NCI-H146 treated with DMSO at 0.1 percent for 48 hours (cell line): ENCODE data around the gene HSD17B11.
"Not testable (repeated sequence)": the region's sequence is repeated elsewhere in the genome, so short reads cannot be mapped to it uniquely, and the experiment has no call there.

ENCODE experiments used
- DNase-seq: peaks from one replicate; lab custom pipeline; 2025; ENCODE audit not compliant: unreplicated experiment; lab: John Stamatoyannopoulos, UW

HSD17B11 gene

GRCh38 chr4:87406462-87406861 is 15.5 kb upstream of the HSD17B11 start:
- no peak for DNase-seq

- no peak for DNase-seq
These were observed 14.3 kb upstream of the HSD17B11 start for GRCh38 chr4:87405211-87405820.

GRCh38 chr4:87403732-87404131 is 12.7 kb upstream of the HSD17B11 start:
- not testable (repeated sequence) for DNase-seq

- DNase-seq, result no peak
These were observed 9.0 kb upstream of the HSD17B11 start for GRCh38 chr4:87399954-87400353.

- no peak for DNase-seq
These were observed 8.2 kb upstream of the HSD17B11 start for GRCh38 chr4:87399148-87399547.

GRCh38 chr4:87395851-87396250 is 4.9 kb upstream of the HSD17B11 start:
- DNase-seq, result not testable (repeated sequence)

- not testable (repeated sequence) for DNase-seq
These were observed 4.1 kb upstream of the HSD17B11 start for GRCh38 chr4:87395073-87395472.

- DNase-seq, result no peak
These were observed 1.2 kb upstream of the HSD17B11 start for GRCh38 chr4:87392183-87392582.

- no peak for DNase-seq
These were observed 627 bp upstream of the HSD17B11 start for GRCh38 chr4:87391576-87392054.

GRCh38 chr4:87390551-87390890 is 467 bp downstream of the HSD17B11 start:
- DNase-seq, result peak; percentile 2

- DNase-seq, result not testable (repeated sequence)
These were observed 933 bp downstream of the HSD17B11 start for GRCh38 chr4:87390055-87390454.

- DNase-seq, result no peak
These were observed 2.1 kb downstream of the HSD17B11 start for GRCh38 chr4:87388901-87389300.

GRCh38 chr4:87387237-87387636 is 3.8 kb downstream of the HSD17B11 start:
- DNase-seq, result no peak

GRCh38 chr4:87384466-87385132 is 6.4 kb downstream of the HSD17B11 start:
- DNase-seq, result not testable (repeated sequence)

- DNase-seq, result no peak
These were observed 8.1 kb downstream of the HSD17B11 start for GRCh38 chr4:87382931-87383330.

GRCh38 chr4:87382116-87382515 is 8.9 kb downstream of the HSD17B11 start:
- no peak for DNase-seq

GRCh38 chr4:87377816-87378215 is 13.2 kb downstream of the HSD17B11 start:
- DNase-seq, result no peak

GRCh38 chr4:87375719-87376291 is 15.2 kb downstream of the HSD17B11 start:
- DNase-seq, result no peak

- no peak for DNase-seq
These were observed 20.9 kb downstream of the HSD17B11 start for GRCh38 chr4:87370068-87370467.

GRCh38 chr4:87366521-87367162 is 24.3 kb downstream of the HSD17B11 start:
- no peak for DNase-seq

- DNase-seq, result no peak
These were observed 25.6 kb downstream of the HSD17B11 start for GRCh38 chr4:87365348-87365747.

GRCh38 chr4:87363552-87363951 is 27.4 kb downstream of the HSD17B11 start:
- no peak for DNase-seq
